ENCODE measurements around the gene TMA7B.

DNA sequence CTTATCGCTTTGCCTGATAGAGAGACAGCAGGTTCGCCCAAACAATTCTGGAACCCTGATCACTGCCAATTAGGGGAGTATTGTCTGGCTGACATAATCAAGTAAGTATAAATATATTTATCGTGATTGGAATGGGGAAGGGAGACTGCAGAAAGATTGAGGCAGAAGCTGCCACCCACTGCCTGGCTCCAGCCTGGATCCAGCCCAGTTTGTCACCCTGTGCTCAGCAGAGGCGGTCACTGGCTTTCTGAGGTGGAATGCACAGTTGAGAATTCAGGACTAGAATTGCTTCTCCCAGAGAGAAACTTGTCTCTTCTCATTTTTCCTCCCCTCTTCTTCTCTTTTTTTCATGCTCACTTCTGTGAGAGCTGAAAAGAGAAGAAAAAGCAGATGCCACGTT is 33.4 kb upstream of the TMA7B start:
- TF ChIP-seq, protein P1, sequence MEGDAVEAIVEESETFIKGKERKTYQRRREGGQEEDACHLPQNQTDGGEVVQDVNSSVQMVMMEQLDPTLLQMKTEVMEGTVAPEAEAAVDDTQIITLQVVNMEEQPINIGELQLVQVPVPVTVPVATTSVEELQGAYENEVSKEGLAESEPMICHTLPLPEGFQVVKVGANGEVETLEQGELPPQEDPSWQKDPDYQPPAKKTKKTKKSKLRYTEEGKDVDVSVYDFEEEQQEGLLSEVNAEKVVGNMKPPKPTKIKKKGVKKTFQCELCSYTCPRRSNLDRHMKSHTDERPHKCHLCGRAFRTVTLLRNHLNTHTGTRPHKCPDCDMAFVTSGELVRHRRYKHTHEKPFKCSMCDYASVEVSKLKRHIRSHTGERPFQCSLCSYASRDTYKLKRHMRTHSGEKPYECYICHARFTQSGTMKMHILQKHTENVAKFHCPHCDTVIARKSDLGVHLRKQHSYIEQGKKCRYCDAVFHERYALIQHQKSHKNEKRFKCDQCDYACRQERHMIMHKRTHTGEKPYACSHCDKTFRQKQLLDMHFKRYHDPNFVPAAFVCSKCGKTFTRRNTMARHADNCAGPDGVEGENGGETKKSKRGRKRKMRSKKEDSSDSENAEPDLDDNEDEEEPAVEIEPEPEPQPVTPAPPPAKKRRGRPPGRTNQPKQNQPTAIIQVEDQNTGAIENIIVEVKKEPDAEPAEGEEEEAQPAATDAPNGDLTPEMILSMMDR (IDR thresholded peaks at IDR 0.05): no peak
- no peak for TF ChIP-seq EZH2 (IDR thresholded peaks at IDR 0.05)
